Measurements from ENCODE around the gene FBP1.
"Not testable (repeated sequence)": the region's sequence is repeated elsewhere in the genome, so short reads cannot be mapped to it uniquely, and the experiment has no call there.

The FBP1 gene

DNA sequence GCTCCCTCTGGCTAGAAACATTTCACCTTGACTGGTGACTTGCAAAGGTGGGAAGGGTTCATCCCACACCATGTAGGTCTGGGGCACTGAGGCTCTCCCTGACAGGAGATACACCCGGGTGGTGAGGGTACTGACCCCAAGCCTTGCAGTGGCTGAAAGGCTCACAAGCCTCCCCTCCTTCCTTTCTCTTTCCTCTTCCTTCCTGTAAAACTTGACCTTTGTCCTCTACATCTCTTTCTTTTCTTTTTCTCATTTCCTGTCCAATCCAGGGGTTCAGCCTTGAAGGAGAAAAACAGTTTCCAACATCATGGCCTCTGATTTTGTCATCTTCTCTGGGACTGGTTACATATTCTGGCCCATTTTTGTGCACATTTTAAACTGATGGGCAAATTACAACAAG is 62.3 kb downstream of the FBP1 start:
- no peak for DNase-seq

DNA sequence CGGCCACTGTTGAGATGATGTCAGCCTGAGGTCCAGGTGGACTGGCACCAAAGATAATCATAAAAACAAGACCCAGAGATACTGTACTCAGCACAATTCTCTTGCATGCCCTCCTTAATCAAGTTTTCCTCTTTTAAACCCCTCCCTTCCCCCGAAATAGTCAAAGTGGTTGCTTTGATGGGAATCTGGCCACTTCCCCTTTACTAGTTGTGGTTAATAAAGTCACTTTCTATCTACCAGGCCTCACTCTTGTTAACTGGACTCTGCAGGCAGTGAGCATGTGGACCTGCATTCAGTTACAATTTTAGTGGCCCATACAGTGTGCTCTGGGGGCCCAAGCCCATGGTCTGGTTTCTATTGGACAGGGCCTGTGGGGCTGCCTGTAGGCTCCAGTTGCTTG is 63.2 kb downstream of the FBP1 start:
- no peak for DNase-seq

DNA sequence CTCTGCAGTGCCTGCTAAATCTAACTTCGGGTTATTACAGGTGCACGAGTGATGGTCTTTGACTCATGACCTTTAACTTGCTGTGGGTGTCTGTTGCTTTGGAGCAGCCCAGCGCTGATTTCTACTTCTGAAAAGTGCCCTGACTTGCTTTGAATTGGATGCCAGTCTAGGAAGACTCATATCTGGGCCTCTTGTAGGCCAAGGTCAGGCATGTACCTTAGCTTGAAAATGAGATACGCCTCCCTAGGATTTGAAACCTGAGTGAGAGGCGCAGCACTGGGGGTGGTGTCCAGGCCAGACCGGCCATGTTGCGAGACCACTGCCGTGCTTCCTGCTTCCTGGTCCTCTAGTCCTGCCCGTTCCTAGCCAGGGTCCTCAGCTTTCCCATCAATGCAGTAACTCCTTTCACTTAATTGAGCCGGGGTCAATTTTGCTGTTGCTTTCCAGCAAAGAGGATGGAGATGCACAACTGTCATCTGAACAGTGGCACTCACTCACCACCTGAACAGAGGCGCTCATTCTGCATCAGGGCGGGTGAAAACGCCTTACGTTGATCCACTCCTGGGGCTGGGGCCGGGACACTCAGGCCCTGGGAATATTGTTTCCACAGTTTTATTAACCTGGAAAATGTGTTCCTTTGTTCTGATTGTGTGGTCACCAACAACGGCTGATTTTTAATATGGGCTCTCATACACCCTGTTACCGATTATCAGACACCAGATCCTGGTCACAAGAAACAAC is 70.2 kb downstream of the FBP1 start:
- DNase-seq = no peak

DNA sequence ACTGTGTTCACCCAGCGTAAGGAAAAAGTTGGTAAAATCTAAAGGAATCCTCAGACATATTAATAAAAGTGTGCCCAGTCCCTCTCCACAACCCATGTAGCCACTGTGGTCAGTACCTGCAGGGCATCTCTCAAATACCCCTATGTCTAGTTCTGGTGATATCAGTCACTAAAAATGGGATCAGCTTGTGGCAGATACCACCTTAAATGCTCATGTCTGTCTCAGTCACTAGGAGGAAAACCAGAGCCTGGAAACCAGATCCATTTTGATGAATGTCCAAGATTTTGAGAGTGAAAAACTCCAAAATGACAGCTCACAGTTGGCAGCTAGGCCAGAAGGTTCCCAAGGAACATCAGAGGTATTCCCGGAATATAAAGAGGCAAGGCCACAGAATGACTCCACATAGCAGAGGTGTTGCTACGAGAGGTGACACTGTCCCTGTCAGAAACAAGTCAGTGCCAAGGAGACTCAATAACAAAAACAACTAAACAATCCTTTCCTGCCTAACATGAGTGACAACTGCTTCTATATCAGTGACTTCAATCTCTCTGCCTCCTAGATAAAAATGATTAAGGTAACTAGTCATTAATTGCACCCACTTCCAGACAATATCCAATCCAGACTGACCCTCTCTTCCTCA is 70.9 kb downstream of the FBP1 start:
- no peak for DNase-seq

DNA sequence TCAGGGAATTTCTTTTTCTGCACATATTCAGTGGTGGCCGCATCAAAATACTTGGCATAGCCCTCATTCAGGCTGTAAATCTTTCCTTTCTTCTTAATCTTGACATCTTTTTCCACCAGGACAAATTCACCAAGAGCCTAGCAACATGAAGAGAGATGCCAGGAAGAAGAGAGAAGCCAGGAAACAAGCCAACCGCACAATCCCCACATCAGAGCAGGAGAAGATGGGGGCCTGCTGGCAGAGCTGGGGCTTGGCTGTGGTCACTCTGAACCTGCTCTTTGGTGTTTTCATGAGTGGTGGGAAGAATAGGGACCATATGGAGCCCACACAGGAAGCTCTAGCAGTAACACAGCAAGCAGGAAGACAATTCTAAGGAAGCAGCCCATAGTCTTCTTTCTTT is 72.0 kb downstream of the FBP1 start:
- DNase-seq = no peak

DNA sequence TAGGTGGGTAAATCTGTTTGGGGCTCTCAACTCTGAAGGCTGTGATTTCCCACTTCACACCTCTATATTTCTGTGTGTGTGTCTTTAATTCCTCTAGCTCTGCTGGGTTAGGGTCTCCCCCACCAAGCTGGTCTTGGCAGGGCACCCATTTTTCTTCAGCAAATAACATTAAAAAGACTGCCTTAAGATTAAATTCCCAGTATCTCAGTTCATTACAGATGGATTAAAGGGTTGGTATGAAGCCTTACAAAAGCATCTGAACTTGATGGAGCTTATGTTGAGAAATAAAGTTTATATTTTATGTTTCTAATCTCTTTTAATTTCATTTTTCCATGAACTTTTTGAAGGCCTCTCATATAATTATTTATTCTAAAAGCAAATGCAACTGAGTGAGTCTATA is 72.8 kb downstream of the FBP1 start:
- DNase-seq = no peak

DNA sequence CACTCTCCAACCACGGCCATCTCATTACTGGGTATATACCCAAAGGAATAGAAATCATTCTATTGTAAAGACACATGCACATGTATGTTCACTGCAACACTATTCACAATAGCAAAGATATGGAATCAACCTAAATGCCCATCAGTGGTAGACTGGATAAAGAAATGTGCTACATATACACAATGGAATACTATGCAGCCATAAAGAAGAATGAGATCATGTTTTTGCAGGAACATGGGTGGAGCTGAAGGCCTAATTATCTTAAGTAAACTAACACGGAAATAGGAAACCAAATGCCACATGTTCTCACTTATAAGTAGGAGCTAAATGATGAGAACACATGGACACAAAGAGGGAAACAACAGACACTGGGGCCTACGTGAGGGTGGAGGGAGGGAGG is 75.0 kb downstream of the FBP1 start:
- DNase-seq = not testable (repeated sequence)

DNA sequence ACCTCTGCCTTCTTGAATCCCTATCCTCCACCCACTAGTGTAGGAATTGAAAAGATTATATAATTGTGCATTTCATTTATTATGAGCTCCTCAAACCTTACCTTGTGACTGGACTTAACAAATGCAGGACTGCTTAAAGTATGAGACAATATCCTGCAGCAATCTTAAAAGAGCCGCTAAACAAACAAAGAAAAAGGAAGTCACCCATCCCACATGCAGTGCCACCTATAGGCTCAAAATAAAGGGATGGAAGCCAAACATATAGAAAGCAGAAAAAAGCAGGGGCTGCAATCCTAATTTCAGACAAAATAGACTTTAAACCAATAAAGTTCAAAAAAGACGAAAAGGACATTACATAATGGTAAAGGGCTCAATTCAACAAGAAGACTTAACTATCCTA is 75.8 kb downstream of the FBP1 start:
- no peak for DNase-seq

DNA sequence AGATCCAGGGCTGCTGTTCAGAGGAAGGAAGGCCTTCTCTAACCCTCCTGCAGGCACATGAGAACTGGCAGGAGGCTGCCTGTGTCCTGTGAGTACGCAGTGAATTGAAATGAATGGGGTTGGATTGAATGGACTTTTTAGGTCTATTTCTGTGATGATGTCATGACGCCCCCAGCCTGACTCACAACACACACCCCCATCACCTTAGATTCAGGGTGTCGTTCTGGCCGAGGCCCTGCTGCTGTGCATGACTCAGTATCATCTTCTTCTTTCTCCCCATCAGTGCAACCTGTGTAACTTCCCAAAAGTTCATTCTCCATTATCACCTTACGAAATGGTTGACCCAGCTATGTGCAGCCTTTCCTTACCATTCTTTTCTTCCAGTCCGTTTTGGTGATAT is 79.1 kb downstream of the FBP1 start:
- DNase-seq = no peak

DNA sequence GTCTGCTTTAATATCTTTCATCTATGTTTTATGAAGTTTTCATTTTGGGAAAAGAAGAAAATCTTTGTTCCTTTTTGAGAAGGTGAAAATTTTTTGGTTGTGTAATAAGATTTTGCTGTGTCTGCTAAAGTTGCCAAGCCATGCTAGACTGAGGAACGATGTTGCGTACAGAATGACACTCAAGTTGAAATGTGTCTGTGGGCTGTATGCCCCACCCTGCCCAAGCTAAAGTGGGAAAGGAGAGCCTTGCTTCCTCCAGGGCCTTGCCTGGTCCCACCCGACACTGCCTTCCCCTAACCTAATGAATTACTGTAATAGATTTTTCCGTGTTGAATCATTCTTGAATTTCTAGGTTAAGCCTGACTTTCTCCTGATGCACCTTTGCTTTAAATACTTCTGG is 81.9 kb downstream of the FBP1 start:
- DNase-seq = no peak

DNA sequence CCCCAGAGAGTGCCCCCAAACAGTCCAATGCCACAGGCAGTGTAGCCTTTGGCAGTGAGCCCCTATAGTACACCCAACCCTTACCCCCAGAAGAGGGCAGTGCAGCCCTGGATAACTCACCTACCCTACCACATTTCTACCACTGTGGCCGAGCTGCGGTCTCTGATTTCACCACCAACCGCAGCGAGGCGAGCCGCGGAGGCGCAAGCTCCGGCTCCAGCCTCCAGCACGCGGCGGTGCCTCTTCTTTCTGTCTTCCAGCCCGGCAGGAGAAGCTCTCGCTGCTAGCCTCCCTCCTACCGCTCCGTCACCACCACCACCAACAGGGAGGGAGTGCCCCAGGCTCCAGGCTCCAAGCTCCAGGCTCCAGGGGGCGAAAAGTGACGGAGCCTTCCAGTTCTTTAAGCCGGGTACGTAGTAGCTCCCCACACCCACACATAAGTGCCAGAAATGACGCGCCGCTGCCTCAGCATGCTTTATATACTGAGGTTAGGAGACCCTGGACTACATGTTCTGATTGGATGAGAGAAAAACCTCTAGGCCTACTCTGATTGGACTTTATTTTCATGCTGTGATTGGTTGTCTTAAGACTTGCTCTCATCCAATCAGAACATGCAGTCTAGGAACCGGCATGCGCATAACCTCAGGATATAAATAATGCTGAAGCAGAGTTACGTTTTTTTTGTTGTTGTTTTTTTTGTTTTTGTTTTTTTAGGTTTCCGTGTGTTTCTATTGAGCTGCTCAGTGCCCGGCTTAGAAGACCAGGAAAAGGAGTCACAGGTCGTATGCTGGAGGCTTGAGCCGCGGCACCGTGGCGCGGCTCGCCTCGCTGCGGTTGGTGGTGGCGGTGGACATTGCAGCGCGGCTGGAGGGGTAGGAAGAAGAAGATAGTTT is 84.6 kb downstream of the FBP1 start, which contains the start of gene PCAT7:
Gene PCAT7 (plus strand): TSS at position 645 of the 893 bp plus-strand sequence.
- DNase-seq = no peak

DNA sequence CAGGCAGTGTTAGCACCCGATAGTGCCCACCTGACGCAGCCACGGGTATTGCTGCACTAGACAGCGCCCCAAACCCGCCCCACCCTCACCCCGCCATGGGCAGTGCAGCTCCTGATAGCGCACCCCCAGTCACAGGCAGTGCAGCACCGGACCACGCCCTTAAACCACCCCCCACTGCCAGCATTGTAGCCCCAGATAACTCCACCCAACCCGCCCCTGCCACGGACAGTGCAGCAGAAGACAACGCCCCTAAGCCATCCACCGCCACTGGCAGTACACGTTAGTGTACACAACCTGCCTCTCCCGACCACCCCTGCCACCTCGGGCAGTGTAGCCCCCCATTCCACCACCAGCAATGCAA is 85.3 kb downstream of the FBP1 start:
- DNase-seq = no peak

All from hypothalamus (tissue), 51 donors.